Stimulated activated CD4-positive, alpha-beta T cell treated with anti-CD3 and anti-CD28 coated beads, Interleukin-15, amount 100 ng/mL, for 1 hour (primary cell): ENCODE measurements around the gene KLK14.

Experiments used
- DNase-seq, 2 donors: peaks; one replicate each; pipeline ENCODE4 v3.0.0-alpha.2; 2020; ENCODE audit warnings: low read depth in 1 of 2, low spot score in 1 of 2

Gene KLK14

DNA sequence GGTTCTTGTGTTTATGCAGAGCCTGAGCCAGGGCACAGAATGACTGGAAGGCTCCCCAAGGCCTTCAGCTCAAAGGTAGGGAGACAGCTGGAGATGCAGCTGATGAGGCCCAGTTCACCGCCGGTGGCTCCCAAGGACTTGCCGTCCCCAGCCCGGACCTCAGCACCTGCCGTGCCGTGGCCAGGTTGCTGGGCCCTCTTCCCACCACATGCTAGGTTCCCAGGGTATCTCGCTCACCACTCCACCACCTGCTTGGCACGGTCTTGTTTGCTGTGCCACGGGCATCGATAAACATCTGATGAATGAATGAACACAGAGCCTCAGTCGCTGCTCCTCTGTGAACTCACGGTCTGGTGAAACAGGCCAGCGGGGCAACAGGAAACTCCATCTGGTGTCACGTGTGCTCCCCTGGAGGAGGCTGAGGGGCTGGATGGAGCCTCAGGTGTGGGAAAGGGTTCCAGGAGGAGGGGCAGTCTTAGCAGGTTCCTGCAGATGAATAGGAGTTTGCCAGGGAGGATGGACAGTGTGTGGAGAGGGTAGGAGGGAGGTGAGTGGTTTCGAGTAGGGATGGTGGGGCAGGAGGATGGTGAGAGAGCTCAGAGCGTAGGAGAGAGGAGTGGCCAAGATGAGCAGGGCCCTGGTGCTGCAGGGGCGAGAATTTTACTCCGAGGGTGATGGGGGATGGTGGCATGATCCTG, 3.6 kb upstream of the KLK14 start:
- no peak for DNase-seq

DNA sequence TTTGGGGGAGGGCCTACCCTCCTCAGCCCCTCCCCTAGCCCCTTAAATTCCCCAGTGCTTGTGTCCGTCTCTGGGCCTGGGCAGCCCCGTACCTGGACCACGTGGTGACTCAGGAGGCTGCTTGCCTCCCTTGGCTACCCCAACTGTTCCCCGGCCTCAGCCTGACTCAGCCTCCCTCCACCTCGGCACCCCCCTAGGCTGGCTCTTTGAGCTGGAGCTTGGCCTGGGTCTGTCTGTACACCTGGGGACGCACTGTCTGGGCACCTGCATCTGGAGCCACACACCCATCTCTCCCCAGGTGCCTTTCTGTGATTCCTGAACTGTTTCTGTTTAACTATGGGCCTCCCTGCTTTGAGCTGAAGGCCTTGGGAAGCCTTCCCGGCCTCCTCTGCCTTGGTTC, 1.8 kb upstream of the KLK14 start:
- DNase-seq: no peak

DNA sequence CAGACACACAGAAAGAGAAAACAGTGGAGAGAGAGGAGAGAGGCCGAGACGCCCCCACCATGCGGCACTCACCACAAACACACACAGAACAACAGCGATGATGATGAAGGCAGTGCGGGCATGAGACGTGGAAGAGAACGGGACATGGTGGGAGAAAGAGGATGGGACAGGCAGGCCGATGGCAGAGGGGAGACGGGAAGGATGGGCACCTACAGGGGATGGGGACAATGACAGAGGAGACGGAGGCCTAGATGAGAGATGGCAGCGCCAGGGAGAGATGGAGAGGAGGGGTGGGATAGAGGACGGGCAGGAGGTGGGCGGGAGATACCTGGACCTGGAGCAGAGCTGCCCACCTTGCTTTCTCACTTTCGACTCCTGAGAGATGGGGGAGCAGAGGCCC, 1.1 kb upstream of the KLK14 start:
- no peak for DNase-seq

DNA sequence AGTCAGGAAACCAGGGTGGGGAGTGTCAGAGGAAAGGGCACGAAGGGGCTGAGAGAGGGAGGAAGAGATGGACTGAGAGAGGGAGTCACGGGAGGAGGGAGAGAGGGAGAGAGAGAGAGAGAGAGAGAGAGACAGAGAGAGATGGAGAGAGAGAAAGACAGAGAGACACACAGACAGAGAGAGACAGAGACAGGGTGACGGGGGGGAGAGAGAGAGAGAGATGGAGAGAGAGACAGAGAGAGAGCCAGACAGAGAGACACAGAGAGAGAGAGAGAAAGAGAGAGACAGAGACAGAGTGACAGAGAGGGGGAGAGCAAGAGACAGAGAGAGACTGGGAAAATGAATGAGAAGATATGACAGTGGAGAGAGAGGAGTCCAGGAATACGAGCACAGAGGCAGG, 494 bp upstream of the KLK14 start:
- DNase-seq: no peak

- DNase-seq: no peak
Observed at GRCh38 chr19:51081476-51081875, 1.2 kb downstream of the KLK14 start.

GRCh38 chr19:51079481-51080110, 3.1 kb downstream of the KLK14 start:
- DNase-seq: no peak

DNA sequence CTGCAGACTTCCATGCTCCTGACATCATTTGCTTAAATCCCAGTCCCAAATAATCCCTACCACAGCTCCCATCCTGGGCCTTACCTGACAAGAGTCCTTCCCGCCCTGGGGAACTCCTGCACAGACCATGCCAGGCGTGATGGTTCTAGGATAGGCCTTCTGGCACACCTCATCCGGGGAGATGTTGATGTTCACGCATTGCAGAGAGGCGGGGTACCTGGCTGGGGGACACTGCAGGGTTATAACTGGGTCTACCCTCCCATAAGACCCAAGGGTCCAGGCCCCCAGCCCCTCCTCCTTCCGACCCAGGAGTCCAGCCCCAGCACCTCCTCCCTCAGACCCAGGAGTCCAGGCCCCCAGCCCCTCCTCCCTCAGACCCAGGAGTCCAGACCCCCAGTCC, 4.0 kb downstream of the KLK14 start:
- no peak for DNase-seq

- DNase-seq: no peak
Observed at GRCh38 chr19:51078104-51078503, 4.6 kb downstream of the KLK14 start.

DNA sequence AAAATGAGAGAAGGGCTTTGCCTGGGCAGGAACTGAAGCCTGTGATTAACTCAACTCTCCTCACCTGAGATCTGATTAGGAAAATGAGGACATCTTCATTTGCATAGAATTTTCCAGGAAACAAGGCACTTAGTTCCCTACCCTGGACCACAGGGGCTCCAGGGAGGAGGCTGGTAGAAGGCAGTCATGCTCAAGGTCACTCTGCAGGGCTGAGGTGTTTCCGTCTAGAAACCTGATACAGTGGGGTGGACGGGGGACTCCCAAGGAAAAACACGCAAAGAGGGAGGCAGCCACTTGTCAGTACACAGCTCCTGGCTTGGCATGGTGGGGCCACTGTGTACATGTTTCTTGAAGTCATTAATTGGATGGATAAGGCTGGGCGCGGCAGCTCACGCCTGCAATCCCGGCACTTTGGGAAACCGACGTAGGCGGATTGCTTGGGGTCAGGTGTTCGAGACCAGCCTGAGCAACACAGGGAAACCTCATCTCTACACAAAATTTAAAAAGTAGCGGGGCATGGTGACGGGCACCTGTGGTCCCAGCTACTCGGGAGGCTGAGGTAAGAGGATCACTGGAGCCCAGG, 6.0 kb downstream of the KLK14 start:
- DNase-seq: no peak

GRCh38 chr19:51075998-51076397, 6.7 kb downstream of the KLK14 start:
- no peak for DNase-seq

- DNase-seq: no peak
Observed at GRCh38 chr19:51071095-51071405, 11.6 kb downstream of the KLK14 start.

DNA sequence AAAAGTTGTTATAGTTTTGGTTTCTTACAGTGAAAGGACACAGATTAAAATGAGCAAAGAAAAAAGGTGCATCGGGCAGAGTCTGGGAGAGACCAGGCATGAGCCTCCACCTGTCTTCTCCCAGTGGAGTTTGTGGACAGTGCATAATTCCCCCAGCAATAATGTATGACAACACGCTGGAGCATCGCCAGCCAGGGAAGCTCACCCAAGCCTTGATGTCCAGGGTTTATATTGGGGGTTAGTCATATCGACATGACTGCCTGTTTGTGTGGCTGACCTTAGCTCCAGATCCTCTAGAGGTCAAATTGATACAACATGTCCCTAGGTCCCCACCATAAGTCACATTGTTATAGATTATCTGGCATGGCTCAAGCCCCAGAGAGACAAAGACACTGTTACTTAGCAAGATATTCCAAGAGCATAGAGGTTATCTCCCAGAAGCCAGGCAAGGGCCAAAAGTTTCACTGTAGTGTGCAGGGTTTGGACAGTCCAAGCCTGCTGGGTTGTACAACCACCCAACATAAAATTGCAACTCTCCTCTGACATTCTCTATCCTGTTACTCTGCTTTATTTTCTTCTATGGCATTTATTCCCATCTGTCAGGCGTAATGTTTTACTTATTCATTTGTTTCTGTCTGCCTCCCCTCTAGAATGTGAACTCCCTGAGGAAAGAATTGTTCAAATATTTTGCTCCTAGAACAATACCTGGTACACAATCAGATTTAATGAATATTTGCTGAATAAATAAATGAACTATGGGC, 12.2 kb downstream of the KLK14 start:
- no peak for DNase-seq

DNA sequence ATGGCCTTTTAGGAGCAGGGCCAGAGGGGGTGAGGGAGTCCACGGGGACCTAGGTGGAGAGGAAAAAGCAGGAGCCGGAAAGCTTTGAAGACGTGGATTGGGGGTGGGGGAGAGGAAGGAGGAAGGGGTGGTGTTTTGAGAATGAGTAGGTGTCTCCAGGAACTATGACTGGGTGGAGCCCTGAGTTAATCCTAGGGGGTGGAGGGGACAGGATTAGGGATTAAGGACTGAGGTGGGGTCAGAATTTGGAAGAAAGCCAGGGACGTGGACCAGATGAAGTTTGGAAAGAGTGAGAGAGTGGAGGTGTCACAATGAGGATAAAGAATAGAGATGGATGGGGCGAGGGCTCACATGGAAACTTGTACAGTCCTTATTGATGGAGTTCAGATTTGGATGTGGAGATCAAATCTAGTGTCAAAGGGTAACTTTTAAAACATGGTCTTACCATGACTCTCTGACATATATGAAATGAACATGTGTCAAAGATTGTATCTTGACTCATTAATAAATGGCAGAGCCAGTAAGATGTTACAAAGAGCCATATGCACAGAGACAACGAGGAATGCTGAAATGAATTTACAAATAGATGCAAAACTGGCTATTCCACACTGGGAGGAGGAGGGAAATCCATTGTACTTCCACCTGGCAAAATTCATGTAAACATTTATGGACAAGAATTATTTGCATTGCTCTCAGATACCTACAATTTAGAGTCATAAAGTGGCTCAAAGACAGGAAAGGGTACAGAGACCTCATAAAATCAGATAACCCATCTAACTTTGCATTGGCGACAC, 16.1 kb downstream of the KLK14 start:
- DNase-seq: no peak

- no peak for DNase-seq
Observed at GRCh38 chr19:51065221-51065960, 17.3 kb downstream of the KLK14 start.

DNA sequence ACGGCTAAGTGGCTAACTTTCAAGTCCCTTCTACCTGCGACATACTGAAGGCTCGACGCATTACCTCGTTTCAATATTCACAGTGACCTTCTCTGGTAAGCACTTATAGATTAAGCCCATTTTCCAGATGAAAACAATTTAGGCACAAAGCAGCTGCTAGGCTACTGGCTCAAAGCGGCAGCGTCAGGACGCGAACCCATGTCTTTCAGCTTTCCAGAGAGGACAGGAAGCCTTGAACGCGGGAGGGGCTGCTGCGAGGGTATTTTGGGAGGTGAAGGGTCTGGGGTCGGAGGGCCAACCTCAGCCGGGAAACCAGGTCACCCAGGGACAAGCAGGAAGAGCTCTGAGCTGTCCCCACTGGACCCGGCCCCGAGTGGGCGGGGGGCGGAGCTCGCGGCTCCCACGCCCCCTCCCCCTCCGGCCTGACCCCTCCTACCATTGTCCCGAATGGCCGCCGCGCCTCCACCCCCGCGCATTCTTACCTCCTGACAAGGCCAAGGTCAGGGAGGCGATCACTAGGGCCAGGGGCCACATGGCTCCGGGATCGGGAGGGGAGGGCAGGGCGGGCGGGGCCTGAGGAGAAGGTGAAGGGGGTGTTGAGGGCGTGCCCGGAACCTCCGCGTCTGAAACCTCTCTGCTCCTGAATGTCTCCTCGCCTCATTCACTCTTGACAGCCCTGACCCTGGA, 18.0 kb downstream of the KLK14 start, which contains the start of gene KLK13:
Gene KLK13 (minus strand): TSS at position 559 of the 687 bp plus-strand sequence. CDS start 25 bp downstream, at position 534.
- DNase-seq: no peak

DNA sequence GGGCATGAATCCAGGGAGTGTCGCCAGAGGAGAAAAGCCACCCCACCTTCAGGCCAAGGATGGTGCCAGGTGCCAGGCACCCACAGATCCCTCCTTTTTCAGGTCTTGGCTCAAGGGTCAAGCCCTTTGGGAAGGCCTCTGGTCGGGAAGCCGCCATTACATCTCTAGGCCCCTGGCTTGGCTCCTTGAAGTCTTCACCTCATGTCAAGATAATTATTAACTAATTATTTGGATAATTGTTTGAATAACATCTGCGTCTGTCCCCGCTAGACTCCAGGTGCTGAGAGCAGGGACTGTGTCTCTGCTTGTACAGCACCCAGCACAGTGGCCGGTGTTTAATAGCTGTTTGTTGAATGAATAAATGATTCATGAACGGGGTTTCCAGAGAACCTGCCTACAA, 19.0 kb downstream of the KLK14 start:
- no peak for DNase-seq

- DNase-seq: no peak
Observed at GRCh38 chr19:51060973-51061372, 21.7 kb downstream of the KLK14 start.

DNA sequence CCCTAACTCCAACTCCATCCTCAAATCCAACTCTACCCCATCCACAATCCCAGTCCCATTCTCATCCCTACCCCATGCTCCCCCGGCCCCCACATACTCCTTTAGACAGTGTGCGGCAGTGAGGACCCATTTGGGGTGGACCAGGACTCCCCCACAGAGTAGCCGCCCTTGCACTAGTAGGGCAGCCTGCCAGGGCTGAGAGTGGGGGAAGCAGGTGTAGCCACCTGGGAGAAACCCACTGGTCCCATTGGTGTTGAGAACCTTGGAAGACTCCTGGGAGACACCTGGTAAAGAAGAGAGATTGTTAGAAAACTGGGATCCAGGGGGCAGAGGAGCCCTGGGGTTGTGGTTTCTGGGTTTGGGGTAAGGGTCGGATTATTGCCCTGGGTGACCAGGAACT, 22.4 kb downstream of the KLK14 start:
- no peak for DNase-seq

- no peak for DNase-seq
Observed at GRCh38 chr19:51059715-51060114, 23.0 kb downstream of the KLK14 start.

DNA sequence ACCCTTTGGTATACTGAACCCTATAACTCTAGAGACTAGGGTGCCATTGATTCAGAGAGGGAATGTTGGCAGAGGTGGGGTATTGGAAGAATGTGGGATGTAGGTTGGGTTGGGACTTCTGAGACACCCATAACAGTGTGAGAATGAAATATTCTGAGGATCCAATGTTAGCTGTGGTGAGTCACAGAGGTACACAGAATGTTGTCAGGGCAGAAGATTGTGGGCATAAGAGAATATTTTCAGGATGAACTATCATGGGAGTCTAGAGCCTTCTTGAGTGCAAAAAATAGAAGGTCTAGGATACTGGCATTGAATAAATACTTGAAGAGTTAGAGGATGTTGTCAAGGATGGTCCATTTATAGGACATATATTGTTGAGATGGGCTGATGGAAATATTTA, 26.8 kb downstream of the KLK14 start:
- DNase-seq: no peak
